NCI-H748 treated with DMSO at 0.1 percent for 48 hours (cell line): ENCODE results near the gene KLHL30.
"Not testable (repeated sequence)": the region's sequence is repeated elsewhere in the genome, so short reads cannot be mapped to it uniquely, and the experiment has no call there.

ENCODE experiments used
- DNase-seq: peaks from one replicate; lab custom pipeline; 2025; lab: John Stamatoyannopoulos, UW

Gene KLHL30

DNA sequence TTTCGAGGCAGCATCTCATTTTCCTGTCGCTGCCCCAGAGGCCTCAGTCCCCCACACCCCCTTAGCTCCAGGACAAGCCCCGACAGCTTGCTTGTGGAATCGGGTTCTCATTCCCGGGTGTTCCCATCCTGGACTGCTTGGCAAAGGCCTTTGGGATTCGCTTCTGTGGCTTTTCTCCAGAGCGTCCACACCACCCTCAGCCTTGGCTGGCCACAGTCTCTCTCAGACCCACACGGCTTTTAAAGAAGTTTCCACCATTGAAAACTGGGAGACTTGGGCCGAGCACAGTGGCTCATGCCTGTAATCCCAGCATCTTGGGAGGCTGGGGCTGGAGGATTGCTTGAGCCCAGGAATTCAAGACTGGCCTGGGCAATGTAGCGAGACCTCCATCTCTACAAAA, 35.6 kb upstream of the KLHL30 start:
- no peak for DNase-seq

DNA sequence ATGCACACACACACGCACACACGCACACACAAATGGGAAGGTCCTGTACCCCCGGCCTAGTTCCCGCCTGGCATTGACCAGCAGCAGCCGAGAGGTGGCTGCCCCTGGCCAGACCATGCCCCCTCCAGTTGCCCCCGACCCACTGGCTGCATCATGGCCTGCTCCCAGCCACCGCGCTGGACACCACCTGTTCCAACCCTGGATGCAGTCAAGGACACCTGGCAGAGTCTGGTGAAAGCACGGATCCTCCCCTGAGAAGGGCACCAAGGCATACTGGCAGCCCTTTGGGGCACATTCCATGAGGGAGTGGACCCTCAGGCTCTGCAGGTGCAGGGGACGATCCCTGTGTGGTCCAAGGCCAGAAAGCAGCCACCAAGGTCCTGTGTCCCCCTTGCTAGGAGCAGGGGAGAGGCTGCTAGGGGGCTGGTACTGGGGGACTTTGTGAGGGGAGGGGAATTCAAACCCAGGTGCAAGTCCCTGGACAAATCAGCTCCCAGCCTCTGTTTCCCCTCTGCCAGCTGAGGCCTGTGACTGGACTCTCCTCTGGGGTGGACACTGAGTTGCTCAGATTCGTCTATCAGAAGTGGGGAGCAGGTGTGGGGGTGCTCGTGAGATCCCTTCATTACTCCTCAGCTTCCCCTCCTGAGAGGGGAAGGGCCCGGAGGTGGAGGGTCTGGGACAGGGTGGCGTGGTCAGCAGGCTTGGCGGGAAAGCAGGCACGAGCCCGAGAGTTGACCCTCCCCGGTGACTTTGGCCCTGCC, 34.8 kb upstream of the KLHL30 start:
- no peak for DNase-seq

- DNase-seq: no peak
Observed at GRCh38 chr2:238104226-238104690, 34.2 kb upstream of the KLHL30 start.

DNA sequence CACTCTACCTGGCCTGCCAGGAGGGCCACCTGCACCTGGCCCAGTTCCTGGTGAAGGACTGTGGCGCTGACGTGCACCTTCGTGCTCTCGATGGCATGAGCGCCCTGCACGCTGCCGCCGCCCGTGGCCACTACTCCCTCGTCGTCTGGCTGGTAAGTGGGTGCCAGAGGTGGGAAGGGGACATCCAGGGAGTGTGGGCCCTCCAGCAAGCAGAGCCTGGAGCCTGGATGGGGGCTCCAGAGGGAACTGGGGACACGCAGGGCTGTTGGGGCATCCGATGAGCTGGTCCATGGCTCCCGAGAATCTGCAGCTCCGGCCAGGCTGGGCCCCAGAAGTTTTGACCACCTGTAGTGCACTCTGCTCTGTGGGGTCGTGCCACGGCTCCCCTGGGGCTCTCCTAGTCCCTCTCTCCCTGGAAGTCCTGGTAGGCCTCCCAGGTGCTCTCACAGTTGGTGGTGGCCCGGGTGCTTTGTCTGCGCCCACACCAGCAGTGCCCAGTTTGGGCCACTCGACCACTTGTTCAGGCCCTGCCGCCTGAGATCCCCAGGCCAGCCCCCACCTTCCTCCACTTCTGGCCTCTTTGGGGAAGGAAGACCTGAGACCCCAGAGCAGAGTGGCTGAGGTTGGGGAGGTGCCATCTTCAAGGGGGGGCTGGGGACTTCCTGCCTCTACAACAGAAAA, 33.6 kb upstream of the KLHL30 start:
- no peak for DNase-seq

DNA sequence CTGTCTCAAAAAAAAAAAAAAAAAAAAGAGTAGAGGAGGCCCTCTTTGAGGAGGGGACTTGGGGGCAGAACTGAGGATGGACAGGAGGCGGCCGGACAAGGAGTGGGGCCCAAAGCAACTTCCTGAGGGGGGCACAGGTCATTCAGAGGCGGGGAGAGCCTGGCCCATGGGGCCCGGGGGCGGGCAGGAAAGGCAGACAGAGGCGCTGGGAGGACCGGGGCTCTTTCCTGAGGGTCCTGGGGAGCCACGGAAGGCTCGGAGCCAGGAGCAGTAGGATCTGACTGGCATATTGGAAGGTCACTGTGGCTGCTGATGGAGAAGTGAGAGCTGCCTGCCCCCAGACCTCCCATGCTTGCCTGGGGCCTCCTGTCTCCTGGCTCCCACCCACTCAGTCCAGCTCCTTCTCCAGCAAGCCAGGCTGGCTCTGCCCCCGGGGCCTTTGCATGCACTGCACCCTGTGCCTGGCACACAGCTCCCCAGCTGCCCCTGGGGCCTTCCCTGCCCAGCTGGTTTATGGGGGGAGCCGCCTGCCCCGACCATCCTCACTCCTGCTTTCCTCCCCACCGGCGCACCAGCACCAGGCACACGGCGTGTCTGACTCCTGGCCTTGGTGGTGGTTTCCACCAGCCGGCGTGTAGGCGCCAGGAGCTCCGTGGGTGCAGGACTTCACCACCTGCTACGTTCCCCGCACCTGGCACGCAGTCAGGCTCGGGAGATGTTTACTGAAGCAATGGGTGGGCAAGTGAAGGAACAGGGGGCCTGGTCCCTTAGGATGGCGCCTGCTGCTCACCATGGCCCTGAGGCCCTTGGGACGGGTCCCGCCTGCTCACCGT, 32.7 kb upstream of the KLHL30 start:
- DNase-seq: no peak

DNA sequence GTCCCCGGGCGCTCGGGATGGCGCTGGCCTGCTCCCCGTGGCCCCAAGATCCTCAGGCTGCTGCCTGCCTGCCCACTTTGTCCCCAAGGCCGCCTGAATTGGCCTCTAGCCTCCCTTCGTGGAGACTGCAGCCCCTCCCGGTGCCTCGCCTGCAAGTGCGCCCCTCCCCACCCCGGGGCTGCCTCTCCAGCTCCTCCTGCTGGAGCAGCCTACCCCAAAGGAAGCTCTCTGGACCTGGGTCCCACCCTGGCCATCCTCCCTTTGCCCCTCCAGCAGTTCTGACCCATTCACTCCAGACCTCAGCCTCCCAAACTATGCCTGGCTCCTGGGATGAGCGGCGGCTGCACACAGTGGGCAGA, 32.1 kb upstream of the KLHL30 start:
- DNase-seq: no peak

DNA sequence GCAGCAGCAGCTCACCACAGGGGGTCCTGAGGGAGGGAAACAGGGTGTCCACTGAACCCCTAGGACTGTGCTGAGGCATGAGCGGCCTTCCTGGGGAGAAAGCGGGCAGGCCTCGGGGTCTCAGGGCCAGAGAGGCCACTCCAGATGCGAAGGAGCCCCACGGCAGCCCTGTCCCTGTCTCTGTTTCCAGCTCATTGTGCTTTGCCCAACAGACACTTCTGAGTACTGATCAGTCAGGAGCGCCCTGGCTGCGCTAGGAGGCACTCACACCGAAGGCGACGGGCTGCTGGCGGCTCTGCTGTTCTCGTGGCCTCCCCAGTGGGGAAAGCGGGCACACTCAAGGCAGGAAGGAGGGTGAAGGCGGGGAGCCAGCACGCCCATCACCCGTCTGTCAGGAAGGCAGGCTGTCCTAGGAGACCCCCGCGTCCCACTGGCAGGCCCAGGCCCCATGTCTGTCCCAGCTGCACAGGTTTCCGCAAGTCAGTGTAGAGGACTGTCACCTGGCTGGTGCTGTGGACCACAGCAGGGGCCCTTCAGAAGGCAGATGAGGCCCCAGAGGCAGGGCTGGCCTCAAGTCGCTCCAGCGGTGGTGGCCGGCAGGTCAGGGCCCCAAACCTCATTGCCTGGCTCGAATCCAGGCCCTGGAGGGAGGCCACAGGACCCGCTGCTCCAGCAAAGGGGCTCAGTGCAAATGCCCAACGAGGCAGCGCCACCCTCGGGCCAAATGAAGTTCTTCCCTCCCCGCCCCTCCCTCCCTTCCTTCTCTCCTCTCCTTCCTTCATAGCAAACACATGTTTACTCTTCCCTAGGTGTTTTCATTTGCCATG, 31.6 kb upstream of the KLHL30 start:
- no peak for DNase-seq

- DNase-seq: no peak
Observed at GRCh38 chr2:238107525-238108422, 30.7 kb upstream of the KLHL30 start.

DNA sequence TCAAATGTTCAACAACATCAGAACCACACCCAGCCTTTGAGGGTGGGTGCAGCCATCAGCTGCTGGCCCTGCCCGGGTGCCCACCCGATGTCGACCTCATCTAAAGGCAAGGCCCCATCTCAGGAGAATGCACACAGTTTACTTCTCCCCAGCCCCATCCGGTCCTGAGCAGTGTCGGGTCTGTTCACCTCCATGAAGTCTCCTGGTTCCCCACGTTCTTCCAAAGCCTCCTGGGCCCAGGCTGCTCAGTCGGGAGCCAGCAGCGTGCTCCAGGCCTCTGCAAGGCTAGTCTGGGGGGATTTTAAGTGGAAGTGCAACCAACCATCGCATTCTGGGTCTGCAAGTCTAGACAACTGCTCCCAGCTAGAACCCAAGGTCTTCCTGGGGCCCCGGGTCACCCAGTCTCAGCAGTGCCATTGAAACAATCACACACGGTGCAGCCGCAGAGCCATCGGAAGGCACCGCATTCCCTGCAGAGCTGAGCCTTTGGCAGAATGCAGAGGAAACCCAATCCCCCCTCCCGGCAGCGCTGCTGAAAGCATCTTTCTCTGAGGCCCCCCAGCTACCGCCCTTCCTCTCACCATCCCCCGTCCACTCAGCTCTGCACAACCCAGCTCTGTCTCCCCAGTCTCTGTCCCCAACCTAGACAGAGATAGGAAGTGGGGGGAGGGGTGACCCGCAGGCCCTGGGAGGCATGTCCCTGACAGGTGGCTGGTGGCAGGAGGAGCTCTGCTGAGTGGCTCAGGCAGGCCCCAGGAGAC, 29.9 kb upstream of the KLHL30 start:
- DNase-seq: no peak

DNA sequence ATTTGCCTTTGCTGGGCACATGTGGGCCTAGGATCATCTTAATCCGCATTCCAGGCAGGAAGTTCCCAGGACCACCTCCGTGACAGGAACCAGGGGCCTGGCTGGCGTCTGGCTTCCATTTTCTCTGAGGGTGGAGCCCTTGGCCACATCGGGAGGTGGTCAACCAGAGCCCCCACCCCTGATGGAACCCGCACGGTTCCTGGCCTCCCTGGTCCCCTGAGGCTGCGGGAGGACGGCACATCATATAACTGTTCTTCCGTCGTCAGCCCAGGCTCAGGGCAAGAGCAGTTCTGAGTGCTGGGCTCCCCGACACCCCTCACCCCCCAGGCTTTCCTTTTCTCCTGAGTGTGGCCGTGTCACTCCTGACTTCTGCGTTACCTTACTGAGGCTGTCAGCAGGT, 24.9 kb upstream of the KLHL30 start:
- no peak for DNase-seq

- no peak for DNase-seq
Observed at GRCh38 chr2:238114331-238114841, 24.1 kb upstream of the KLHL30 start.

GRCh38 chr2:238114851-238115660, 23.4 kb upstream of the KLHL30 start:
- no peak for DNase-seq

- not testable (repeated sequence) for DNase-seq
Observed at GRCh38 chr2:238115709-238116108, 22.8 kb upstream of the KLHL30 start.

GRCh38 chr2:238116298-238117198, 21.9 kb upstream of the KLHL30 start:
- no peak for DNase-seq

- no peak for DNase-seq
Observed at GRCh38 chr2:238117199-238118154, 21.0 kb upstream of the KLHL30 start.

- no peak for DNase-seq
Observed at GRCh38 chr2:238119756-238120462, 18.6 kb upstream of the KLHL30 start.
